Stimulated activated CD8-positive, alpha-beta memory T cell treated with anti-CD3 and anti-CD28 coated beads, Interleukin-15, amount 100 ng/mL, for 4 hours (primary cell): Measurements from ENCODE around the gene LRRTM2.

Experiments
- DNase-seq, 2 donors: peaks; one replicate each; pipeline ENCODE4 v3.0.0-alpha.2; 2020; ENCODE audit warnings: low read depth in 2 of 2

The LRRTM2 gene

GRCh38 chr5:138884094-138884493, 9.0 kb upstream of the LRRTM2 start:
- DNase-seq: no peak

- no peak for DNase-seq
Observed at GRCh38 chr5:138883211-138883610, 8.1 kb upstream of the LRRTM2 start.

GRCh38 chr5:138878437-138879235, 3.5 kb upstream of the LRRTM2 start:
- DNase-seq: no peak

- DNase-seq: no peak
Observed at GRCh38 chr5:138876811-138877210, 1.7 kb upstream of the LRRTM2 start.

- no peak for DNase-seq
Observed at GRCh38 chr5:138875946-138876345, 811 bp upstream of the LRRTM2 start.

GRCh38 chr5:138875552-138875875, 379 bp upstream of the LRRTM2 start:
- no peak for DNase-seq

- DNase-seq: no peak
Observed at GRCh38 chr5:138874241-138874640, 894 bp downstream of the LRRTM2 start.

GRCh38 chr5:138873466-138874221, 1.5 kb downstream of the LRRTM2 start:
- DNase-seq: no peak

- no peak for DNase-seq
Observed at GRCh38 chr5:138872841-138873465, 2.2 kb downstream of the LRRTM2 start.

GRCh38 chr5:138870611-138871010, 4.5 kb downstream of the LRRTM2 start:
- DNase-seq: no peak

GRCh38 chr5:138869763-138870500, 5.2 kb downstream of the LRRTM2 start:
- DNase-seq: no peak

GRCh38 chr5:138869038-138869437, 6.1 kb downstream of the LRRTM2 start:
- no peak for DNase-seq

- no peak for DNase-seq
Observed at GRCh38 chr5:138867011-138867410, 8.1 kb downstream of the LRRTM2 start.

GRCh38 chr5:138853132-138853531, 22.0 kb downstream of the LRRTM2 start:
- no peak for DNase-seq

- DNase-seq: no peak
Observed at GRCh38 chr5:138850865-138851435, 24.2 kb downstream of the LRRTM2 start.

GRCh38 chr5:138849882-138850281, 25.3 kb downstream of the LRRTM2 start:
- no peak for DNase-seq

GRCh38 chr5:138849439-138849838, 25.7 kb downstream of the LRRTM2 start:
- DNase-seq: no peak

- no peak for DNase-seq
Observed at GRCh38 chr5:138844812-138845513, 30.2 kb downstream of the LRRTM2 start.

GRCh38 chr5:138844125-138844461, 31.0 kb downstream of the LRRTM2 start:
- DNase-seq: no peak

- no peak for DNase-seq
Observed at GRCh38 chr5:138843316-138844124, 31.6 kb downstream of the LRRTM2 start.
